NCI-H524 treated with DMSO at 0.1 percent for 48 hours (cell line): ENCODE measurements around the gene CHCHD5.
A peak's percentile ranks its signal among the peaks of the same experiment; 100 is the strongest.

Experiments
- DNase-seq: peaks from one replicate; lab custom pipeline; 2025; lab: John Stamatoyannopoulos, UW

CHCHD5 gene

DNA sequence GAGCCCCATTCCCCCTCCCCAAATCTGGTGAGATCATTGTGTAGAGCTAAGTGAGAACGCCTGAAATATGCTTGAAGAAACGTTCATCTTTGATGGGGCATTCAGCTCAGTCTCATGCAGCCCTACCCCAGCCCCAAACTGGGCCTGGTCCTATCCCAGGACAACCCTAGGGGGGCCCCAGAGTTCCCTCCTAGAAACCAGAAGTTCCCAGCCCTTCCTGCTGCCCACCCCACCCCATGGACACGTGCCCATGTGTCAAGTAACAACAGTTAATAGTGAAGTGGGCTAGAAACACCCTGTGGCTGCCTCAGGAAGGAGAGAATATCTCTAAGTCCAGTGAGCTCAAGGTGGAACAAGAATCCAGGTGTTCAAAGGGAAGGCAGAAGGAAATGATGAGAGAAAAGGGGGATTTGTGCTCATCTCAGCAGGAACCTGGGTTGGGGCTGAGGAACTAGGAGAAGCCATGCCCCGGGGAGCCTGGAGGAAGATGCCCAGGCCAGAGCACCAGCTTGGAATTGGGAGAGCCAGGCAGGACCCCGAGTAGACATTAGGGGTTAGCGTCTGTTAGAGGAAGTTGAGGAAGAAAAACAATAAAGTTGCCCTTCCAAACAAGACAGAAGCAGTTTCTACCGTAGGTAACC is 41.2 kb downstream of the CHCHD5 start:
- no peak for DNase-seq

DNA sequence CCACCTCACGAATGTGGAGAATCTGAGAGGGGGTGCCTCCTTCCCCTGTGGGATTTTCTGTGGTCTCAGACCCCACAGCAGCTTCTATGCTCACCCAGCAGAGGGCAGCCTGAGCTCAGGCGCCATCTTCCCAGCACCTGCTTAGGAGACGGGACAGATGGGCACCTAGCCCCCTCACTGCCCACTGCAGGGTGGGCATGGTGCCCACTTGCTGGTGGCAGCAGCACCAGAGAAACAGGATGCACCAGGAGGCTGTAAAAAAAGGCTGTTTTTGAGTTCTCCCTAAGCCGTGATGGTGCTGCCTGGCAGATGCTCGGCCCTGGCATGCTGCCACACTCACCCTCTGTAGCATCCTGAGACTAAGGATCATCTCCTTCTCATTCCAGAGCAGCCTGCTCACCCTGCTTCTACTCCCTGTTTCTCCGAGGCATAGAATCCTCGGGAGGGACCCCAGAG is 42.2 kb downstream of the CHCHD5 start:
- peak; percentile 69 for DNase-seq

DNA sequence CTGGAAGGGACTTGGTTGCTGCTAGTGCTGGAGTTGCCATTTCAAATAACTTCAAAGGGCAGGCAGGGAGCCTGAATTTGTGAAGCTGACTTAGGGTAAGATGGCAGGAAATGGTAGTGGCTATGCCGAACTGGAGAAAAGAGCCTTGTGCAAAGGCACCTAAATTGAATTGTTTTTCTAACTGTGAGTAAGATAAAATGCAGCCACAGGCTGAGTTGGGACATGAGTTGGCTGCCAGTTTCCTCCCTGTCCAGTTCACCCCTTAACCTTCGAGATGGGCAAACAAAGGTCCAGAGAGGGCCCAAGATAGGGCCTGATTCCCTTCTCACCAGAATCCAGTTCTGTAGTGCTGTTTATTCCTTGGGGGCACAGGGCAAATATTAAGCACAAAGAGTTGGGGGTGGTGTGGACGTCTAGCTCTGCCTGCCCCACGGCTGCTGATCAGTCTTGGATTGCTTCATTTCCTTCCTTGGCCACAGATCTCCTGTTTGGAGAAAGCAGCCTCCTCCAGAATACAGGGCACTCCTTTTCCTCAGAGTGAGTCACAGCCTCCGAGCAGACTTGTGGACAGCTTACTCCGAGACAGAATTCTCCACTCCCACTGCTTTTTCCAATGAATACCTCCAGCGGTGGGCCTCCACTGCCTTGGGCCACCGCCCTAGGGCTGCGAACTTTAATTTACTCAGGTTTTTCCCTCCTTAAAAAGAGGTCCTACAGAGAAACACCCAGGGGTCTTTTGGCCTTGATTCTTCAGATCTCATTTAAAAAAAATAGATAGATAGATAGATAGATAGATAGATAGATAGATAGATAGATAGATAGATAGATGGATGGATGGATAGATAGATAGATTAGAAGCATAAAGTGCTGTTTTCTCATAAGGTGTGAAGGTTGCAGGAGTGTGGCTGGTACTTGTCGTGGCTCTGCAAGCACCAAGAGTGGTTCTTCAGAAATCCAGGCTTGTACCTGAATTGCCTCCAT is 42.9 kb downstream of the CHCHD5 start:
- no peak for DNase-seq

DNA sequence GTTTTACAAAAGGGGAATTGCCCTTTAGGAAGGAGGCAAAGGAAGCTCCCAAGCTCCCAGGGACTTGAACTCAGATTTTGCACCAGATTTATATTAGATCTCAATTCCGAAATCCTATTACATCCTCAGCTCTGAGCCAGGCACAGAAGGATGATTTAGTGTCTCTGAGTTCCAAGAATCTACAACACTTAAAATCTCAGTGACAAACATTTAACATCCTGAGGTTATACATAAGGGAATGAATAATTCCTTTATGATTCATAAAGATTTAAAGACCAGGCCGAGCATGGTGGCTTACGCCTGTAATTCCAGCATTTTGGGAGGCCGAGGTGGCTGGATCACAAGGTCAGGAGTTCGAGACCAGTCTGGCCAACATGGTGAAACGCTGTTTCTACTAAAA is 44.8 kb downstream of the CHCHD5 start:
- no peak for DNase-seq

DNA sequence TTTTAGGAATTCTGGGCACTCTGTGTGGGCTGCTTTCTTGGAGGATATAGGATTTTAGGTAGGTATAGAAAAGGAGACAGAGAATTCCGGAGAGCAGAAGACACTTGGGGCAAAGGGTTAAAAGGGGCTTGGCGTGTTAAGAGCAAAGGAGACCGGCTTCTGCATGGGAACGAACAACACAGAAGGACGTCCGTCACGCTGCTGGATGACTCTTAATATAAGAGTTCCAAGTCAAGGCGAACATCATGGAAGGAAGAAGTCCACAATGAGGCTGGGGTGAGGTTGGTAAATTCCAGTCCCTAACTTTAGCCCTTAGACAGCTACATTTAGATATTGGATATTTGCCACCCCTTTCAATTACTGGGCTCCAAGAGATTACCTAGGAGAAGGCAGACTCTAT is 45.4 kb downstream of the CHCHD5 start:
- DNase-seq: no peak

DNA sequence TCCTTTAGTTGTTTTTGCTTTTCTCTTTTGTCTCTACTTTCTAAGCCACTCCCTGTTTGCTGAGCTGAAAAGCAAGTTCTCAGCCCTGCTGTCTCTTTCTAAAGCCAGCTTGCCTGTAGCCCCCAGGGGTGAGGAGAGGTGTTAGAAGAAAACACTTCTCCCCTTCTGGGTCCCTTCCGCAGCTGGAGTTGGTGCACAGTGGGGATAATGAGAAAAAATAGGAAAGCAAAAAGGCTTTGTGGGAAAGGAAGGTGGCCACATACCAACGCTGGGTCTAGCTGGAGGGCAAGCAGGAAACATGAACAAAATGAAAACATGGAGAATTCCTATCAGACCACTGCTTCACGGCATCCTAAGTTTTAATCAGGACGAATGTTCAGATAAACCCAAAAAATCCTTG is 45.9 kb downstream of the CHCHD5 start:
- DNase-seq: no peak

DNA sequence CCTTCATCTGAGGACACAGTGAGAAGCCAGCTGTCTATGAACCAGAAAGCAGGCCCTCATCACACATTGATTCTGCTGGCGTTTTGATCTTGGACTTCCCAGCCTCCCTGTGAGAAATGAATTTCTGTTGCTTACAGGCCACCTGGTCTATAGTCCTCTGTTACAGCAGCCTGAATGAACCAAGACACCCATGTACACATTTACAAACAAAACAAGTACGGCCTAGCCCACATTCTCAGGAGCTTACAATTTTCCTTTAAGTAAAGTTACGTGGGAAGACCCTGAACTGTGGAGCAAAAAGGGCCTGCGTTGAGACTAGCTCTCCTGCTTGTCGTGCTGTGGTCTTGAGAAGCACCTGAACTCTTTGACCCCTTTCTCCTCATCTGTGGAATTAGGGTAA is 49.3 kb downstream of the CHCHD5 start:
- no peak for DNase-seq

DNA sequence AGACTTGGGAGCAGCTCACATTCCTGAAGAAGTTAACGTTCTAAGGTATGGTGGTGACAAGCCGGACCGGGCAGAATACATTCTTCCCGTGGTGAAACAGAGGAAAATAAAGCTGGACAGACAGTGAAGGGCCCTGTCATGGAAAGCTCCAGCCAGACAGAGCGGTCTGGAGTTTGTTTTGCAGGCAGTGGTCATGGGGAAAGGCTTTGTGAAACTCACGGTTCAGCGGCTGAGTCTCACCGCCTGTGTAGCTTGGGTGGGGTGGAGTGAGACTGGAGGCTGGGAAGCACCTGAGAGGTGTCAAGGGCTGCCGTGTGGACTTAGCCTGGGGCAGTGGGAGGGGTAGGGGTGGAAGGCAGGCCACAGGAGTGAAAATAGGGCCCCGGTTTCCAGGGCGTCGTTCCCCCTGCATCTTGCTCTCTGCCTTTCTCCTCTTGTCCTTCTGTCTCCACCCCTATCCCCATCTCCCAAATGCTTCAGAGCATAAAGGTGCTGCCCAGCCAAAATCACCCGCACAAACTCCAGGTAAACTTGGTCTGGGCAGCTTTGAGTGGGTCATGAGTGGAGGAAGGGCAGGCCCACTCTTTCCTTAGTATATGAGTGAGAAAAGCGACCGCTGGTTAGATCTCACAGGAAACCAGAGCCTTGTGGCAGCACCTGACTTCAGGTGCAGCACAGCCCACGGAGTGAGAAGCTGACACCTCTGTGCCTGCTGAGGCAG is 49.9 kb downstream of the CHCHD5 start:
- DNase-seq: no peak

DNA sequence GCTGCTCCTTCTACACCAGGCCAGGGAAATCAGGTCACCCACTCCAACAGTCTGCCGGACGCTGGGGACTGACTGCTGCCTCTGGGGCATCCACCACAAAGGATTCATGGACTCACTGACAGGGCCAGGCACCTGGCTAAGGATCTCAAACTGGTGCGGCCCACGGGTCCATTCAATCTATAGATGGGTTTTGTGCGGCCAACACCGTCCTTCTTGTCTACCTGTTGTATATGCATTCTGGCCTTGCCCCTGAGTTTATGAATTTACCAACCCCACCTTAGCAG is 50.4 kb downstream of the CHCHD5 start:
- DNase-seq: no peak

DNA sequence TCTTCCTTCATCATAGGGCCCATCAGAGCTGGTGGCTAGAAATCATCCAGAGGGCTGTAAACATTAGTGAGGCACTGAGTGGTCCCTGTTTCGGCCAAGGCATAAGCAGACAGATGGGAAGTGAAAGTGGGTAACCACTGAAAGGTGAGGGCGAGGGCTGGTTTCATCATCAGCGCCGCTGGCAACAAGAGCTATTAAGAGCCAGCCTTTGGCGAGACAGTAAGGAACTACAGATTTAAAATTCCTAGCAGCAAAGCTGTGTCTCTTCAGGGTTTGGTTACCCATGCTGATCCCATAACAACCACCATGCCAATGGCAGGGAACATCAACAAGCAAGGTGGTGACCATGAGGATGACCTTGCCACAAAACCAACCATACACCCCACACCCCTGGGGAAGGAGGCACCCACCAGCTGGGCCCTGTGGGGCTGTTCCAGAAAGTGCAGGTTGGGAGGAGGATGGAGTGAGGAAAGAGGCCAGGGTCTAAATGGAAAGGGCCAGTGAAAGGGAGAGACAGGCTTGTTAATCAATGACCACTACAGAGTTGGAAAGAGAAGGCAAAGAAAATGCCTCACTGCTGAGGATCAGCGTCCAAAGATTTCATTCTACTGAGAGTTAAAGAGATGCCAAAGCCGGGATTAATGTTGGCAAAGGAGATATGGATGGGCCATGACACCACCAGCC is 52.3 kb downstream of the CHCHD5 start:
- DNase-seq: no peak

DNA sequence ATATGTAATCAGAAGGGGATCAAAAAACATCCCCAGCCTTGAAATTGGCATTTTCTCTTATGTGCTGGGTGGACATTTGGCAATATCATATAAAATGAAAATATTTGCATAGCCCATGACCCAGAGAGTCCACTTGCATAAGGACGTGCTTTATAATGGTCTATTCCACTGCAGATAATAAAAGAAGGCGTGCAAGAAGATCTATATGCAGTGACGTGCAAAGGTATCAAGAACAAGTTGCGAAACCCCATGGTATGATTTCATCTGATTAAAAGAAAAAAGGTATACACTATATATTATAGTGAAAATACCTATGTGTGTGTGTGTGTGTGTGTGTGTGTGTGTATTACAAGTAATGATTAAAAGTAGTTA is 52.9 kb downstream of the CHCHD5 start:
- DNase-seq: no peak
